SK-N-SH treated with all-trans-retinoic acid at 6 μM for 48 hours (cell line): Measurements from ENCODE around the gene CYTL1.

Source experiments
- ATAC-seq: fragments of 200-7000 bp; cut with Tn5 transposase; 3 replicates; pipeline ENCODE4 v1.9.1; 2020; ENCODE audit warnings: mild to moderate bottlenecking, moderate library complexity
- CREB5 ChIP-seq: fragments of 250-450 bp; sonication (Bioruptor Pico); IDR thresholded peaks from 2 replicates; pipeline ENCODE4 v1.5.1; 2020; ENCODE audit warnings: low read depth, mild to moderate bottlenecking, moderate library complexity
- CSDC2 ChIP-seq: fragments of 250-450 bp; sonication (Bioruptor Pico); IDR thresholded peaks from 2 replicates; pipeline ENCODE4 v1.5.0; 2020; ENCODE audit warnings: mild to moderate bottlenecking, moderate library complexity
- CSRNP3 ChIP-seq: fragments of 250-450 bp; sonication (Bioruptor Pico); IDR thresholded peaks from 2 replicates; pipeline ENCODE4 v1.5.1; 2021; ENCODE audit warnings: mild to moderate bottlenecking, moderate library complexity
- GLIS3 ChIP-seq: fragments of 250-450 bp; sonication (Bioruptor Pico); IDR thresholded peaks from 2 replicates; pipeline ENCODE4 v1.5.0; 2020; ENCODE audit warnings: mild to moderate bottlenecking, moderate library complexity
- ISL1 ChIP-seq: fragments of 250-450 bp; sonication (Bioruptor Pico); IDR thresholded peaks from 2 replicates; pipeline ENCODE4 v2.1.2; 2022; ENCODE audit warnings: mild to moderate bottlenecking, moderate library complexity
- OSR1 ChIP-seq: fragments of 250-450 bp; sonication (Bioruptor Pico); IDR thresholded peaks from 2 replicates; pipeline ENCODE4 v1.8.0; 2022; ENCODE audit warnings: moderate library complexity, mild to moderate bottlenecking, inconsistent platforms
- PATZ1 ChIP-seq: fragments of 250-450 bp; sonication (Bioruptor Pico); IDR thresholded peaks from 2 replicates; pipeline ENCODE4 v1.8.0; 2020; ENCODE audit warnings: mild to moderate bottlenecking, moderate library complexity, borderline replicate concordance
- POU6F1 ChIP-seq: fragments of 250-450 bp; sonication (Bioruptor Pico); IDR thresholded peaks from 2 replicates; pipeline ENCODE4 v1.8.0; 2021; ENCODE audit warnings: low read depth, mild to moderate bottlenecking, moderate library complexity, borderline replicate concordance
- PPARA ChIP-seq: fragments of 250-450 bp; sonication (Bioruptor Pico); IDR thresholded peaks from 2 replicates; pipeline ENCODE4 v1.5.0; 2020; ENCODE audit warnings: mild to moderate bottlenecking, borderline replicate concordance
- RARB ChIP-seq: fragments of 250-450 bp; sonication (Bioruptor Pico); IDR thresholded peaks from 2 replicates; pipeline ENCODE4 v1.8.0; 2021; ENCODE audit warnings: mild to moderate bottlenecking, moderate library complexity
- SNAI2 ChIP-seq: fragments of 250-450 bp; sonication (Bioruptor Pico); IDR thresholded peaks from 2 replicates; pipeline ENCODE4 v1.5.0; 2020; ENCODE audit warnings: mild to moderate bottlenecking, moderate library complexity
- TCF4 ChIP-seq: fragments of 250-450 bp; sonication (Bioruptor Pico); IDR thresholded peaks from 2 replicates; pipeline ENCODE4 v1.8.0; 2021; ENCODE audit warnings: mild to moderate bottlenecking, moderate library complexity, borderline replicate concordance
- TOX ChIP-seq: fragments of 250-450 bp; sonication (Bioruptor Pico); IDR thresholded peaks from 2 replicates; pipeline ENCODE4 v1.8.0; 2021; ENCODE audit warnings: mild to moderate bottlenecking, moderate library complexity, borderline replicate concordance
- ZC3H10 ChIP-seq: fragments of 250-450 bp; sonication (Bioruptor Pico); IDR thresholded peaks from 2 replicates; pipeline ENCODE4 v1.5.1; 2021; ENCODE audit warnings: mild to moderate bottlenecking, moderate library complexity
- ZFP3 ChIP-seq: fragments of 250-450 bp; sonication (Bioruptor Pico); IDR thresholded peaks from 2 replicates; pipeline ENCODE4 v1.5.0; 2020; ENCODE audit warnings: mild to moderate bottlenecking, moderate library complexity
- ZFP30 ChIP-seq: fragments of 450-650 bp; formaldehyde crosslinking; IDR thresholded peaks from 2 replicates; pipeline ENCODE4 v1.5.0; 2022; ENCODE audit warnings: mild to moderate bottlenecking, moderate library complexity
- ZNF70 ChIP-seq: fragments of 450-650 bp; formaldehyde crosslinking; IDR thresholded peaks from 2 replicates; pipeline ENCODE4 v1.5.0; 2020; ENCODE audit warnings: mild to moderate bottlenecking, moderate library complexity

CYTL1 gene

GRCh38 chr4:5043579-5043978 is 24.3 kb upstream of the CYTL1 start:
- ATAC-seq = no peak; the same call in 1 of the 3 replicates
- TF ChIP-seq OSR1 (CRISPR knock-in tag) (no peak), CSDC2 (CRISPR knock-in tag) (no peak), PPARA (CRISPR knock-in tag) (no peak), GLIS3 (no peak), ZFP30 (CRISPR knock-in tag) (no peak), PATZ1 (CRISPR knock-in tag) (no peak), ZFP3 (CRISPR knock-in tag) (no peak), TOX (CRISPR knock-in tag) (no peak), RARB (CRISPR knock-in tag) (no peak), ZNF70 (CRISPR knock-in tag) (no peak), SNAI2 (CRISPR knock-in tag) (no peak)

GRCh38 chr4:5041699-5042098 is 22.4 kb upstream of the CYTL1 start:
- no peak for ATAC-seq

GRCh38 chr4:5040856-5041620 is 21.8 kb upstream of the CYTL1 start:
- no peak for ATAC-seq
- TF ChIP-seq CSDC2 (CRISPR knock-in tag) = no peak
- TF ChIP-seq ZFP30 (CRISPR knock-in tag) = no peak
- TF ChIP-seq POU6F1 (CRISPR knock-in tag) = no peak
- TF ChIP-seq ZC3H10 = no peak
- no peak for TF ChIP-seq SNAI2 (CRISPR knock-in tag)
- no peak for TF ChIP-seq ISL1 (CRISPR knock-in tag)
- TF ChIP-seq PATZ1 (CRISPR knock-in tag) = no peak
- TF ChIP-seq CSRNP3 (CRISPR knock-in tag) = no peak
- no peak for TF ChIP-seq CREB5 (CRISPR knock-in tag)
- TF ChIP-seq, all 23 proteins: peak for 0

More at GRCh38 chr4:5041699-5042098, 22.4 kb upstream of the CYTL1 start:
- TF ChIP-seq SNAI2 (CRISPR knock-in tag) = no peak
- no peak for TF ChIP-seq RARB (CRISPR knock-in tag)
- TF ChIP-seq TOX (CRISPR knock-in tag) = no peak
- 0 out of 2 replicates have a peak, but pooled peaks have one; percentile 25 for TF ChIP-seq TCF4
- TF ChIP-seq CSRNP3 (CRISPR knock-in tag) = no peak
- no peak for TF ChIP-seq ZFP3 (CRISPR knock-in tag)
- TF ChIP-seq OSR1 (CRISPR knock-in tag) = no peak
